HFF-Myc (cell line): ENCODE measurements around the gene SEC14L5.
A peak's percentile ranks its signal among the peaks of the same experiment; 100 is the strongest.

ENCODE experiments used
- DNase-seq: peaks from one replicate; pipeline ENCODE4 v3.0.0-alpha.2; 2011; ENCODE audit warnings: low read depth; ENCODE audit errors: extremely low read depth
- H3K4me3 ChIP-seq: replicated peaks from 2 replicates; pipeline ENCODE4 v1.5.1; 2011; ENCODE audit warnings: low read depth, mild to moderate bottlenecking, control low read depth, low read length
- TF ChIP-seq, protein P1 (sequence below): IDR thresholded peaks from 2 replicates; pipeline ENCODE4 v1.5.1; 2012; ENCODE audit warnings: mild to moderate bottlenecking, low read depth, low read length, control low read depth; ENCODE audit errors: missing control alignments

The SEC14L5 gene

DNA sequence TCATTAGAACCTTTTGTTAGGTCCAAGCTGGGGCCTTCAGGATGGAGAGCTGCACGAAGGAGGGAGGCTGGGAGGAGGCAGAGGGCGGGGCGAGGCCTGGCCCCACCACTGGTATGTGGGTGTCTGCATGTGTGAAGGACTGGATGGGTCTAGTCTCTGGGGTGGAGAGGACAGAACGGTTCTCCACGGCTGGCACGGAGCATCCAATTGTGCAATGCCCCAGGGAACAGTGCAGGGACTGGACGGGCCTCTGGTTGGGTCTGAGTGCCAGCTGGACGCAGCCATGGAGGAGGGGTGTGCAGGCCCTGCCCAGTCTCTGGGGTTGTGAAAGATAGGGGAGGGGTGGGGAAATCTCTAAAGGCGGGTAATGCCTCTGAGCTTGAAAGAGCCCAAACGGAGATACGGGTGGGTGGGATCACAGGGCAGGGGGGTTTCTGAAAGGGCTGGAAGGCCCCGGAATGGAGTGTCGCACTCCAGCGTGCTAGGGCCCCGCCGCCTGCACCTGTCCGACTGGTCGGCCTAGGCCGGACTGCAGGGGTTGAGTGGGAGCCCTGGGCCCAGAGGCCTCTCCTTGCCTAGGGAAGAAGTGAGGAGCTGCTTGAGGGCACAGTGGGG is 22.8 kb upstream of the SEC14L5 start:
- TF ChIP-seq, protein P1, sequence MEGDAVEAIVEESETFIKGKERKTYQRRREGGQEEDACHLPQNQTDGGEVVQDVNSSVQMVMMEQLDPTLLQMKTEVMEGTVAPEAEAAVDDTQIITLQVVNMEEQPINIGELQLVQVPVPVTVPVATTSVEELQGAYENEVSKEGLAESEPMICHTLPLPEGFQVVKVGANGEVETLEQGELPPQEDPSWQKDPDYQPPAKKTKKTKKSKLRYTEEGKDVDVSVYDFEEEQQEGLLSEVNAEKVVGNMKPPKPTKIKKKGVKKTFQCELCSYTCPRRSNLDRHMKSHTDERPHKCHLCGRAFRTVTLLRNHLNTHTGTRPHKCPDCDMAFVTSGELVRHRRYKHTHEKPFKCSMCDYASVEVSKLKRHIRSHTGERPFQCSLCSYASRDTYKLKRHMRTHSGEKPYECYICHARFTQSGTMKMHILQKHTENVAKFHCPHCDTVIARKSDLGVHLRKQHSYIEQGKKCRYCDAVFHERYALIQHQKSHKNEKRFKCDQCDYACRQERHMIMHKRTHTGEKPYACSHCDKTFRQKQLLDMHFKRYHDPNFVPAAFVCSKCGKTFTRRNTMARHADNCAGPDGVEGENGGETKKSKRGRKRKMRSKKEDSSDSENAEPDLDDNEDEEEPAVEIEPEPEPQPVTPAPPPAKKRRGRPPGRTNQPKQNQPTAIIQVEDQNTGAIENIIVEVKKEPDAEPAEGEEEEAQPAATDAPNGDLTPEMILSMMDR = no peak
- H3K4me3 ChIP-seq = no peak overlapping the region

DNA sequence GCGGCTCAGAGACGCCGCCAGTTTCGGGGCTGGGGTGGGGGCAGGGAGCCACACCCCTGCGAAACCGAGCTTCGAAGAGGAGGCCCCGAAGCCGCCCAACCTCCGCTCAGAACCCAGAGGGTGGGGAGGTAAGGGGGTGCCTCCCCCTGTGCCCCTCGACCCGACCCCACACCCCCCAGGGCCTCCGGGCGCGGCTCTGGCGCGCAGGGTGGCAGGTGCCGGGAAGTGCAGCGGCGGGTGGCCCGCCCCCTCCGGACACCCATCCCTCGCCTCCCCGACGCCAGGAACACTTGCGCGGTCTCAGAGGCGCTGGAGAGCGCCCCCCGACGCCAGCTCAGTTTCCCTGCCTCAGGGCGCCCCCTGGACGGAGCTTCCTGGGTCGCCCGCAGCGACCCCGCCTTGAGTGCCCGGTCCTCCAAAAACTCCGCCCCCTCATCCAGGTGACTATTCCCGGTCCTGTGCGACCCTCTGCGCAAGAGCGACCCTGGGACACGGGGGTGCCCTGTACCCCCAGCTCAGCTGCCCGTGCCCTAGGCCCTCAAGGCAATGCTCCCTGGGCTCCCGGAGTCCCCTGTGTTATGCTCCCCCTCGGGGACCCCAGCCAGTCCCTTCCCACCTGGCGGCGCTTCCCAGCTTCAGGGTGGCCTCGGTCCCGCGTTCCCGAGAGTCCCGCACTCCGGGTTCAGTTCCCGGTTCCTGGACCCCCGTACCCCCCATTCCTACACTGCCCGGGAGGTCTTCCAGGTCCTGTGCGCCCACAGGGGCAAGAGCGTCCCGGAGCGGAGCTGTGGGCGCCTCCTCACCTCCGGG is 21.7 kb upstream of the SEC14L5 start:
- peak overlapping the region; percentile 49 for H3K4me3 ChIP-seq
- TF ChIP-seq, protein P1 = peak; percentile 10
- DNase-seq = no peak

More for the DNA sequence above, 22.8 kb upstream of the SEC14L5 start:
- no peak for DNase-seq

DNA sequence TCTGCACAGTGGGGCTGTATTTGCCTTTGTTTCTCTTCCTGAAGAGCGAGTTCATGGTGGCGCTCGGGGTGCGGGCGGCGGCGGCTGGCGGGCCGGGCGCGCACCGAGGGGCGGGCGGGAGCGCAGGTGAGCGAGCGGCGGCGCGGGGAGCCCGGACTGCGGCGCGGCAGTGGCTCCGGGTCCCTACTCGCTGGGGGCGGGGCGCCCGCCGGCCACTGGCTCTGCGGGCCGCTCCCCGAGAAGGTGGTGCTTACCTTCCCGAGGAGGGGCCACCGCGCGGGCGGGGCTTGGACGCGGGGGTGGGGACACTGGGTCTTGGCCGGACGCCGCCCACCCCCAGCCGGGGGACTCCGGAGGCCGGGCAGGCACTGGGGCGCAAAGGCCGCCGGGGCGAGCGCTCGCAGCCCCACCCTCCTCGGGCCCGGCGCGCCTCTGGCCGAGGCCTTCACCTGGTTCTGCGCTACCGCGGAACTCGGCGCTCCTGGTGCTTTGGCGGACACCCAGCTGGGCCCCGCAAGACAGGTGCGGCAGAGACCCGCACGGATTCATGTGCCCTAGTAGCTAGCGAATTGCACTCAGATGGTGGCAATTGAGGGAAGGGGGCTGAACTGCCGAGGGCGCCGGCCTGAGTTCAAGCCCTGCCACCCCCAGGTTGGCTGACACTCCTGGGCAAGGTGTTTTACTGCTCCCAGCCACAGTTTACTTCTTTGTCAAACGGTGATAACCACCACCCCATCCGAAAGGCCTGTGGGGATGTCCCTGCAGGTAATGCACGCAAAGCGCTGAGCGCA is 20.9 kb upstream of the SEC14L5 start, which contains the start of gene PPL:
PPL (minus strand) TSS at position 158 of the 791 bp plus-strand sequence; CDS start at position 55, 103 bp downstream.
- TF ChIP-seq, protein P1 = no peak
- H3K4me3 ChIP-seq = peak within 1 kb of the TSS; percentile 49
- no peak for DNase-seq

DNA sequence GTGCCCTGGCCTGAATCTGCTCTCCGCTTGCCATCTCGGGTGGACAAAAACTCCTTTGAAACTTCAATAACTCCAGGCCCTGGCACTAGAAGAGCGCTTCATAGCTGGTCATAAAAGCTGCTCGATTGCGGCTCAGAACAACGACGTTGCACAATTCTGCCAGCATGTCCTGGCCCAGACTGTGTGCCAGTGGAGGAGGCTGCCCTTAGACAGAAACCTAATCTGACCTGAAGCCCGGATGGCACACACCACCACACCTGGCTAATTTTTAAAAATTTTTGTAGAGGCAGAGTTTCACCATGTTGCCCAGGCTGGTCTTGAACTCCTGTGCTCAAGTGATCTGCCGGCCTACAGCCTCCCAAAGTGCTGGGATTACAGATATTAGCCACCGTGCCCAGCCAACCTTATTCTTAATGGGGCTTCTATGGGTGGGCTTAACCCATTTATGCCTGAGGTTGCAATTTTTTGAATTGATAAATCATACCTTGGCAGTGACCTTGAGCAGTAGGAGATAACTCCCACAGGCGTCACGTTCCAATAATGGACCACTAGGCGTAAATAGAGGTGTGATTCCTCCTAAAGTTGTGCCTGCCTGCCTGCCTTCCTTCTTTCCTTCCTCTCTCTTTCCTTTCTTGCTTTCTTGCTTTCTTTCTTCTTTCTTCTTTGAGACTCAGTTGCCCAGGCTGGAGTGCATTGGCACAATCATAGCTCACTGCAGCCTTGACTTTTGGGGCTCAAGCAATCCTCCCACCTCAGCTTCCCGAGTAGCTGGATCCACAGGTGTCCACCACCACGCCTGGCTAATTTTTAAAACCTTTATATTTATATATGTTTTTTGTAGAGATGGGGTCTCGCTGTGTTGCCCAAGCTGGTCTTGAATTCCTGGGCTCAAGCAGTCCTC is 20.1 kb upstream of the SEC14L5 start:
- DNase-seq = no peak
- no peak overlapping the region for H3K4me3 ChIP-seq
- TF ChIP-seq, protein P1 = no peak

DNA sequence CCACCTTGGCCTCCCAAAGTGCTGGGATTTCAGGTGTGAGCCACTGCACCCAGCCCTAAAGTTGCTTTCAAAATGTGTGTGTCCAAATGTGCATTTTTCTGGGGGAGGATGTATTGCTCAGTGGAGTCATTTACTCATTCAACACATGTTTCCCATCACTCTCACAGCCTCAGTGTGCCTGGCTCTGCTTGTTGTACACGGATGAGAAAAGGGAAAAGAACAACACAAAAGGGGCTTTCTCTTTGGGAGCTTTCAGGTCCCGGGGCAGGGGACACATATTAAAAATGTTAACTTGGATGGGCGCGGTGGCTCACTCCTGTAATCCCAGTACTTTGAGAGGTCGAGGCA is 19.5 kb upstream of the SEC14L5 start:
- no peak overlapping the region for H3K4me3 ChIP-seq
- no peak for DNase-seq

More for the DNA sequence above, 19.5 kb upstream of the SEC14L5 start:
- TF ChIP-seq, protein P1 = no peak
